UCSD-AML1 (cell line): ENCODE measurements around the gene SSR1.
A peak's percentile ranks its signal among the peaks of the same experiment; 100 is the strongest.

Source experiments
- DNase-seq: peaks from one replicate; lab custom pipeline; 2025; ENCODE audit not compliant: unreplicated experiment; lab: John Stamatoyannopoulos, UW

Gene SSR1

GRCh38 chr6:7260291-7261031, 52.5 kb downstream of the SSR1 start:
- no peak for DNase-seq

- DNase-seq = no peak
These were observed 54.7 kb downstream of the SSR1 start for GRCh38 chr6:7258231-7258763.

DNA sequence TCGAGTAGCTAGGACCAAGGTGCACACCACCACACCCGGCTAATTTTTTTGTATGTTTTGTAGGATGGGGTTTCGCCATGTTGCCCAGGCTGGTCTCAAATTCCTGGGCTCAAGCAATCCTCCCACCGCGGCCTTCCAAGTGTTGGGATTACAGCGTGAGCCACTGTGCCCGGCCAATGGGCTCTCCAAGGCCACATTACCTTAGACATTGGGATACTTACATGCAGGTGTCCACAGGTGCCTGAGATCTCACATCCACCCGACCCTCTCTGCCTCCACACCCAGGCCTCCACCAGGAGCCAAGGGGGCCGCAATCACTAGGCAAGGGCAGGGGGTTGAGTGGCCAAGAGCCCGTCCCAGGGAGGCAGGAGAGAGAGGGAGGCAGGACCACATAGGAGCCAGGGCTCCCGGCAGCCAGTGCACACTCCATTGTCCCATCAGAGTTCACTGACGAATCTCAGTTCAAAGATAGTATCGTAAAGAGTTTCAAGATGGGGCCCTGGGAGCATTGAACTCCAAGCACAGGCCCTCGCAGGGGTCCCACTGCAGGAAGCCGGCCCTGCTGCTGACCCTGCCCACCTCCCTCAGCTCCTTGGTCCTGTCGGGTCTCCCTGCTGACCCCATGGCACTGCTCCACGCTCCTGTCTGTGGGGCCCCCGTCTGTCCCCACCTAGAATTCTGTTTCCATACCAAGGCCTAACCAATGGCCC, 55.3 kb downstream of the SSR1 start:
- DNase-seq = no peak

GRCh38 chr6:7256785-7257184, 56.2 kb downstream of the SSR1 start:
- no peak for DNase-seq

DNA sequence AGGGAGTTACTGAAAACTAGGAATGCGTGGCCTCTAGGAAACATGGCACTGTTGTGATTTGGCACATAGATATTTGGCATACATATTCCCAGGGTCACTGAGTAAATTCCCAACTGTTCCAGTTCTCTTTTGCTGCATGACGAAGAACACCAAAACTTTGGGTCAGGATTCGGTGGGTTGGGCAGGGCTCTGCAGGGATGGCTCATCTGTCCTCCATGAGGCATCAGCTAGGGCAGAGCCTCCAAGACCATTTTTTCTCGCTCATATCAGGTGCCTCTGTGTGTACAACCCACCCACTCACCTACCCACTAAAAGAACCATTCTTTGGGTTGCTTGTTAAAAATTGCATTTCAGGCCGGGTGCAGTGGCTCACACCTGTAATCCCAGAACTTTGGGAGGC, 57.1 kb downstream of the SSR1 start:
- DNase-seq = no peak

GRCh38 chr6:7254980-7255835, 57.8 kb downstream of the SSR1 start:
- peak; percentile 79 for DNase-seq

GRCh38 chr6:7252390-7252789, 60.6 kb downstream of the SSR1 start:
- DNase-seq = no peak

DNA sequence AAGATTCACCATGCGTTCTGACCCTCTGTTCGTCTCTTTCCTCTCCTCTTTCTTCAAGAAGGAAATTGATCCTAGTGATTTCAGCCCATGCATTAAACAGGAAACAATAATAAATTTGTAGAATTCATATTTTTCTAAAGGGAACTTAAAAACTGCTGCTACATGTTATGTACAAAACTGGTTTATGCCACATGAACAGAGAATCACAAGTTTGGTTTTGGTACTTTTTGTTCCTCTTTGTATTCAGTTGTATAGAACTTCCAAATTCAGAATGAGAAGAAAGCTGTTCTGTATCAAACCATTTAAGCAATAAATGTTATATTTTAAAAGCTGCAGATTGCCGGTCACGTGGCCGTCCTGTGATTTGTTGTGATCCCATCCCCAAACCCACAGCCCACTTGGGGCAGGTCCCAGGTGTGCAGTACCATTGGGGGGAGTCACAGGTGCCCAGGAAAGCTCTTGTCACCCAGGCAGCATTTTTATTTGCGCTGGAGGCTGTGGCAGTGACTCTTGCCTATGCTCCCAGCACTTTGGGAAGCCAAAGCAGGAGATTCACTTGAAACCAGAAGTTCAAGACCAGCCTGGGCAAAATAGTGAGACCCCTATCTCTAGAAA, 61.2 kb downstream of the SSR1 start:
- DNase-seq = no peak

- DNase-seq = no peak
These were observed 62.2 kb downstream of the SSR1 start for GRCh38 chr6:7250812-7251211.

GRCh38 chr6:7249946-7250643, 62.9 kb downstream of the SSR1 start:
- DNase-seq = no peak

GRCh38 chr6:7249391-7249790, 63.6 kb downstream of the SSR1 start:
- no peak for DNase-seq

DNA sequence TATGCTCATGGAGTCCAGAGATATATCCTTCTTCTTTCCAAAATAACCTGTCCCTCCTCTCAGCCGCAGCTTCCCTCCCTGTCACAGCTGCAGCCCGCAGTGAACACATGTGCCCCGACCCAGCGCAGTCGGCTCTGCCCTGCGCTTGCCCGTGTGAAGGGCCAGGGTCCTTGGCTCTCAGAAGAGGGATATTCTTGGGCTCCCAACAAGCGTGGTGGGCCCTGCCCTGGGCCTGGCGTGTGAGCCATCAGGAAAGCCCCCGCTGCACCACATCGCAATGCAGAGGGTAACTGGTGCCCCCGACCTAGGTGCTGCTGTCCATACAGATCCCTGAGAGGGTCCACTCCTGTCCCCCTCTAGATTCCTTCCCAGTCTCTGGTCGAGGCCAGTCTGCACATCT, 65.2 kb downstream of the SSR1 start:
- DNase-seq = no peak

DNA sequence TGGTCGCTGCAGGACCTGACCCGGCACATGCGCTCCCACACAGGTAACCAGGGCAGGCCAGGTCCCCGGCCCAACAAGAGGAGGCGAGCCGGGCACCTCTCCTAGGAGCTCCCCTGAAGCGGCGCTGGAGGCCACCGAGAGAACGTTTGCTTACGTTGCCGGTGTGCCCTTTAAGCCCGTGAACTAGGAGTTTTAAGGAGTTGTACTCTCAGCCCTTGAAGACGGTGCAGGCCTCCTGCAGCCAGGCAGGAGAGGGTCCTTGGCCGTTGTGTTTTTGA, 65.9 kb downstream of the SSR1 start:
- no peak for DNase-seq

GRCh38 chr6:7246401-7247178, 66.4 kb downstream of the SSR1 start:
- DNase-seq = no peak

DNA sequence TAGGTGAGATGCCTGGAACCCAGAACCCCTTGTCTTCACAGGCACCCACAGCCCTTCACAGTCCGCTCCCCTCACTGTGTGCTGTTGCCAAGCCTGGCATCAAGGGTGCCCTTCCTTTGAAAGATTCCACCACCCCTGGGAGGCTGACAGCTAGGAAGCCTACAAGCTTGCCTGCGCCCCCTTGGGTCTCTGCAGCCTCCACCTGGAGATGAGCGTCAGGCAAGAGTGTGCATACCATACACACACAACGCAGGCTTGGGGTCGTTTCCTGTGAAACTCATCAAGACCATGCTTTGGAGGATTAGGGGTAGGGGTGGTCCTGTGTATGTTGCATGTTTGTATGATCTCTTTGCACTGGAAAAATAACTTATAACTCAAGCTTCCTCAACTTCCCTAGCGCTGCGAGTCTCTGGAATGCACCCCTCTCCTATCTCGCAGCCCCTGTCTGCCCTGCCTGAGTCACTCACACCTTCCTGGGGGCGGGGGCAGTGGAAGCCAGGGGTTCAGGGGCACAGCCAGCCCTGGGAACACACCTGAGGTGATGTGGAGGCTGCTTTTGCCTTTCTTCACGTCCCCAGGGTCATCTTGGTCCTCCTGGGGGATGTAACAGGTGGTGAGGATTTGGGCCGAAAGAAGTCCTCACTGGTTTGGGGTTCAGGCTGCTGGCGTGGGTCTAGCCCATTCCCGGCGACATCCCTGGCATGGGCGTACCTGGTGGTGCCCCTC, 67.2 kb downstream of the SSR1 start:
- no peak for DNase-seq

DNA sequence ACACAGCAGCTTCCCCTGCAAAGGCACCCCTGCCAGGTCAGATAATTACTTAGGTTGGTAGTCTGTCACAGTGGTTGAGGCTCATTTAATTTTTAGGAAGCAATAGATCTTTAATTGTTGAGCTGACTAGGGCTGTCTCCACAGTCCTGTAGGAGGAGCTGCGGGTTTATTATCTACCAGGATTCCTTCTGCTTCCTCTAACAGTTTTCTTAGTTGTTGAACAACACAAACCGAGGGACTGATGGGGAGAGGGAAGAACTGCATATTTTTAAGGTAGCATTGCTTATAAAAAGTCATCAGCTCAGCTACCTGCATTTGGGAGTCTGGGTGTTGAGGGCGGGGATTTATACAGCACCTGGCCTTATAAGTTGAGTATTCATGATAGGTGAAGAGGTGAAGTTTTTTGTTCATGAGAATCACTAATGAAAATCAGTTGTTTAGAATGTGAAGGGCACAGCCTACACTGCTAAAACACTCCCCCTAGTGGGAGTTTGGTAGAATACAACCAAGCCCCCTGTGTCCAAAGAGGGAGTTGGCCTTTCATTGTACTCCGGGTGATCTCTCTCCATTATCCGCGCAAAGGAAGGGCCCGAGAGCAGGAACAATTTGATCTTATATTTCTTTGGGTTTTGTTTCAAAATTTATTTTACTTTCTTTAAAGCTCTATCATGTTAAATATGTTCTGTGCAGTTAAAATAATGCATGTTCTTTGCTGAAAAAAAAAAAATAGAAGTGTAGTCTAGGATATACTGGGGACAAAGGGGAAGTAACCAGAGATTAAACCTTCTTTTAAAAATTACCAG, 69.6 kb downstream of the SSR1 start:
- peak; percentile 29 for DNase-seq

DNA sequence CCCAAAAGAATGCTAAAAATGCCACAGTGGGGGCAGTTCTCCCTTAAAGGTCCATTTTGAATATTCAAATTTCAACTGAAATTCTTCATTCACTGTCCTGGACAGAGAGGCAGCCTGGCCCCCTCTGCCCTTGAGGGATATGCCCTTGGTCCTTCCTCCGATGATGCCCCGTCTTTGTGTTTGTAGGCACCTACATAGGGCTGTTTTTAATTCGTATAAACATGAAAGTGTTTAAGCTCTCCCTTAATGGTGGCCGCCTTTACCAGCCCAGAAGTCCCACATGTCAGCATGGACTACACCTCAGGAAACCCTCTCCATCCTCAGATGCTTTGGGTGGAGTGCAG, 70.2 kb downstream of the SSR1 start:
- DNase-seq = no peak
